ENCODE measurements around the gene RRP1.

DNA sequence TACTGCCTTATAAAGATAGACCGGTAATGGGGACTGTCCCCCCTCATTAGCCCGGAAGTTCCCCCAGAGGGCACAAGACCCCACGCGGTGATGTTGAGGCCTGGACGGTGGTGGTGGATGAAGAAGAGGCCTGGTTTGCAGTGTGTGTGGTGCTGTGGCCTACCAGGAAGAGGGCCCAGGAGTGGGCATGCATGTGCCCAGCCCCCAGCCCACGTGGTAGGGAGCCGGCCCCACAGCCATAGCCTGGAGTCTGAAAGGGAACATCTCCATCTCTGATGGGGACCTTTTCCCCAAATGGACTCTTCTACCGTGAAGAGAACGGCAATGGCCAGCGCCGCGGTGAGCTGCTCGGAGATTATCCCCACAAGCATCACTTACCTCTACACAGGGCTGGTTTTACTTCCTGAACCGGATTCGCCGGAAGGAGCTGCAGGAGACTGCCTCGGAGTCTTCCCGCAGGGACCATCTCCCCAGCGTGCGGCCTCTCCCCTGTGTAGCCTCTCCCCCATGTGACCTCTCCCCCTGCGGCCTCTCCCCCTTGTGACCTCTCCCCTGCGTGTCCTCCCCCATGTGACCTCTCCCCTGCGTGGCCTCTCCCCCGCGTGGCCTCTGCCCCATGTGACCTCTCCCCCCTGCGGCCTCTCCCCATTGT, 20.6 kb downstream of the RRP1 start:
- TF ChIP-seq EZH2 (IDR thresholded peaks at IDR 0.05) (no peak), POLR2A (IDR thresholded peaks at IDR 0.05; ENCODE audit: borderline replicate concordance, extremely low read depth, insufficient read depth, insufficient read length) (no peak), RAD21 (IDR thresholded peaks at IDR 0.05; ENCODE audit: low read depth) (no peak), CBX3 (IDR thresholded peaks at IDR 0.05; ENCODE audit: low read depth) (no peak), ELF1 (IDR thresholded peaks at IDR 0.05; ENCODE audit: borderline replicate concordance, low read depth) (no peak), SIN3A (IDR thresholded peaks at IDR 0.05; ENCODE audit: low read depth) (no peak), EGR1 (IDR thresholded peaks at IDR 0.05; ENCODE audit: low read depth) (no peak), ZNF274 (IDR thresholded peaks at IDR 0.05; ENCODE audit: low read depth, low read length) (no peak), JUND (IDR thresholded peaks at IDR 0.05) (no peak), TCF7L2 (IDR thresholded peaks at IDR 0.05; ENCODE audit: borderline replicate concordance, extremely low read depth, insufficient read depth, insufficient read length) (no peak), YY1 (IDR thresholded peaks at IDR 0.05; ENCODE audit: extremely low read depth, insufficient replicate concordance, low read depth, low read length) (no peak)
- TF ChIP-seq, protein P1, sequence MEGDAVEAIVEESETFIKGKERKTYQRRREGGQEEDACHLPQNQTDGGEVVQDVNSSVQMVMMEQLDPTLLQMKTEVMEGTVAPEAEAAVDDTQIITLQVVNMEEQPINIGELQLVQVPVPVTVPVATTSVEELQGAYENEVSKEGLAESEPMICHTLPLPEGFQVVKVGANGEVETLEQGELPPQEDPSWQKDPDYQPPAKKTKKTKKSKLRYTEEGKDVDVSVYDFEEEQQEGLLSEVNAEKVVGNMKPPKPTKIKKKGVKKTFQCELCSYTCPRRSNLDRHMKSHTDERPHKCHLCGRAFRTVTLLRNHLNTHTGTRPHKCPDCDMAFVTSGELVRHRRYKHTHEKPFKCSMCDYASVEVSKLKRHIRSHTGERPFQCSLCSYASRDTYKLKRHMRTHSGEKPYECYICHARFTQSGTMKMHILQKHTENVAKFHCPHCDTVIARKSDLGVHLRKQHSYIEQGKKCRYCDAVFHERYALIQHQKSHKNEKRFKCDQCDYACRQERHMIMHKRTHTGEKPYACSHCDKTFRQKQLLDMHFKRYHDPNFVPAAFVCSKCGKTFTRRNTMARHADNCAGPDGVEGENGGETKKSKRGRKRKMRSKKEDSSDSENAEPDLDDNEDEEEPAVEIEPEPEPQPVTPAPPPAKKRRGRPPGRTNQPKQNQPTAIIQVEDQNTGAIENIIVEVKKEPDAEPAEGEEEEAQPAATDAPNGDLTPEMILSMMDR (IDR thresholded peaks at IDR 0.05 in 2 of 3, conservative IDR thresholded peaks at IDR 0.05 in 1 of 3; ENCODE audit: borderline replicate concordance in 1 of 3, insufficient read depth in 1 of 3, low read depth in 2 of 3, low read length in 2 of 3): no peak
- TF ChIP-seq, protein P2, sequence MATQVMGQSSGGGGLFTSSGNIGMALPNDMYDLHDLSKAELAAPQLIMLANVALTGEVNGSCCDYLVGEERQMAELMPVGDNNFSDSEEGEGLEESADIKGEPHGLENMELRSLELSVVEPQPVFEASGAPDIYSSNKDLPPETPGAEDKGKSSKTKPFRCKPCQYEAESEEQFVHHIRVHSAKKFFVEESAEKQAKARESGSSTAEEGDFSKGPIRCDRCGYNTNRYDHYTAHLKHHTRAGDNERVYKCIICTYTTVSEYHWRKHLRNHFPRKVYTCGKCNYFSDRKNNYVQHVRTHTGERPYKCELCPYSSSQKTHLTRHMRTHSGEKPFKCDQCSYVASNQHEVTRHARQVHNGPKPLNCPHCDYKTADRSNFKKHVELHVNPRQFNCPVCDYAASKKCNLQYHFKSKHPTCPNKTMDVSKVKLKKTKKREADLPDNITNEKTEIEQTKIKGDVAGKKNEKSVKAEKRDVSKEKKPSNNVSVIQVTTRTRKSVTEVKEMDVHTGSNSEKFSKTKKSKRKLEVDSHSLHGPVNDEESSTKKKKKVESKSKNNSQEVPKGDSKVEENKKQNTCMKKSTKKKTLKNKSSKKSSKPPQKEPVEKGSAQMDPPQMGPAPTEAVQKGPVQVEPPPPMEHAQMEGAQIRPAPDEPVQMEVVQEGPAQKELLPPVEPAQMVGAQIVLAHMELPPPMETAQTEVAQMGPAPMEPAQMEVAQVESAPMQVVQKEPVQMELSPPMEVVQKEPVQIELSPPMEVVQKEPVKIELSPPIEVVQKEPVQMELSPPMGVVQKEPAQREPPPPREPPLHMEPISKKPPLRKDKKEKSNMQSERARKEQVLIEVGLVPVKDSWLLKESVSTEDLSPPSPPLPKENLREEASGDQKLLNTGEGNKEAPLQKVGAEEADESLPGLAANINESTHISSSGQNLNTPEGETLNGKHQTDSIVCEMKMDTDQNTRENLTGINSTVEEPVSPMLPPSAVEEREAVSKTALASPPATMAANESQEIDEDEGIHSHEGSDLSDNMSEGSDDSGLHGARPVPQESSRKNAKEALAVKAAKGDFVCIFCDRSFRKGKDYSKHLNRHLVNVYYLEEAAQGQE (IDR thresholded peaks at IDR 0.05; ENCODE audit: low read depth): no peak
- TF ChIP-seq, protein P3, sequence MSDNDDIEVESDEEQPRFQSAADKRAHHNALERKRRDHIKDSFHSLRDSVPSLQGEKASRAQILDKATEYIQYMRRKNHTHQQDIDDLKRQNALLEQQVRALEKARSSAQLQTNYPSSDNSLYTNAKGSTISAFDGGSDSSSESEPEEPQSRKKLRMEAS (IDR thresholded peaks at IDR 0.05): no peak
